ENCODE data around the gene GRM7. TPM values are rescaled to one million over a fixed set of nuclear protein-coding genes. Genes with fewer than 3 reads are reported as not detected.

The GRM7 gene
- total and polyA plus RNA-seq, 2 of the 4 experiments (the other 2 are of a cell fraction): not detected

- Histone ChIP-seq H3K4me3 (ENCODE audit: insufficient read depth, low read depth, low read length) (no peak overlapping the region), H3K4ac (ENCODE audit: low read depth, low read length) (no peak overlapping the region), H3K9ac (ENCODE audit: low read depth, low read length) (no peak overlapping the region), H2BK120ac (ENCODE audit: low read depth, low read length) (no peak overlapping the region), H3K9me3 (ENCODE audit: control insufficient read depth, insufficient read depth, low read length) (peaks cover 13% of the 10 kb centered on the region), H4K8ac (ENCODE audit: low read depth in 2 of 2, low read length in 2 of 2) (no peak overlapping the region), H2AK5ac (ENCODE audit: low read depth, low read length) (no peak overlapping the region), H3K27me3 (ENCODE audit: control insufficient read depth, insufficient read depth, low read length) (no peaks in the 10 kb centered on the region), H3K9me1 (ENCODE audit: insufficient read depth, low read length) (no peaks in the 10 kb centered on the region), H4K20me1 (ENCODE audit: insufficient read depth, low read length) (no peaks in the 10 kb centered on the region), H2BK15ac (ENCODE audit: low read depth, low read length) (no peak overlapping the region), H2BK20ac (ENCODE audit: low read depth, low read length) (no peak overlapping the region), H4K91ac (ENCODE audit: insufficient read depth, low read depth, low read length) (no peak overlapping the region), H3K27ac (ENCODE audit: insufficient read depth, low read length) (no peak overlapping the region), H4K5ac (ENCODE audit: low read depth, low read length) (no peak overlapping the region), H3K56ac (ENCODE audit: extremely low read depth, insufficient read depth, low read length) (no peak overlapping the region), H3K23ac (ENCODE audit: low read depth, low read length) (no peak overlapping the region), H3K4me1 (ENCODE audit: control insufficient read depth, insufficient read depth, low read length) (no peaks in the 10 kb centered on the region), H3K4me2 (ENCODE audit: low read depth, low read length) (no peak overlapping the region), H3K14ac (replicated peaks; ENCODE audit: low read depth, low read length) (no peak overlapping the region), H2BK5ac (ENCODE audit: low read depth, low read length, poor library complexity, severe bottlenecking) (no peak overlapping the region), H3K36me3 (ENCODE audit: control insufficient read depth, insufficient read depth, low read length) (no peaks in the 10 kb centered on the region), H3K18ac (ENCODE audit: low read depth, low read length) (no peak overlapping the region), H2AFZ (replicated peaks; ENCODE audit: low read length, poor library complexity) (no peak overlapping the region), H3K79me1 (ENCODE audit: low read depth in 1 of 2, low read length in 2 of 2) (no peaks in the 10 kb centered on the region), H2AK9ac (replicated peaks; ENCODE audit: low read depth, low read length, poor library complexity) (no peak overlapping the region)
- TF ChIP-seq RCOR1 (IDR thresholded peaks at IDR 0.05; ENCODE audit: insufficient replicate concordance, low read length) (no peak), NFE2L2 (IDR thresholded peaks at IDR 0.05; ENCODE audit: low read depth, low read length) (no peak), BHLHE40 (IDR thresholded peaks at IDR 0.05; ENCODE audit: low read depth, low read length) (no peak), USF2 (IDR thresholded peaks at IDR 0.05; ENCODE audit: low read depth, low read length) (no peak), RFX5 (IDR thresholded peaks at IDR 0.05; ENCODE audit: low read depth, low read length) (no peak), ELK1 (IDR thresholded peaks at IDR 0.05; ENCODE audit: borderline replicate concordance, low read depth, low read length) (no peak), CEBPB (IDR thresholded peaks at IDR 0.05; ENCODE audit: low read depth, low read length) (no peak), CHD1 (IDR thresholded peaks at IDR 0.05; ENCODE audit: low read depth, low read length) (no peak), FOS (IDR thresholded peaks at IDR 0.05; ENCODE audit: low read depth, low read length) (no peak), SMC3 (IDR thresholded peaks at IDR 0.05; ENCODE audit: low read depth, low read length) (no peak), MAFK (IDR thresholded peaks at IDR 0.05; ENCODE audit: low read depth, low read length) (no peak), POLR2A (IDR thresholded peaks at IDR 0.05; ENCODE audit: low read depth, low read length) (no peak), MXI1 (IDR thresholded peaks at IDR 0.05; ENCODE audit: borderline replicate concordance, low read depth, low read length) (no peak), MAZ (IDR thresholded peaks at IDR 0.05; ENCODE audit: borderline replicate concordance, low read depth, low read length) (no peak), RAD21 (IDR thresholded peaks at IDR 0.05; ENCODE audit: low read length) (no peak), CTCF (conservative IDR thresholded peaks at IDR 0.05; ENCODE audit: low read depth, low read length) (no peak)
- DNase-seq: no peak
- no CpG with 5 or more reads among the region's 4 CpGs for WGBS, 2 experiments (ENCODE audit: extremely low coverage in 2 of 2, insufficient read length in 1 of 2)
- BruUV-seq (replicated peaks): no TSS peak
- ChIA-PET POLR2A (ENCODE audit: unreplicated experiment) (no interaction called here), CTCF (no interaction called here)
- intact Hi-C loops (cut with micrococcal nuclease) (no loop called here), dilution Hi-C loops (cut with HindIII; ENCODE audit: low sequenced_read_pairs, unreplicated experiment) (no loop called here), in situ Hi-C loops (cut with MboI; ENCODE audit: low sequenced_read_pairs) (no loop called here)
- no peak for ATAC-seq (ENCODE audit: low read depth)
Measured at GRCh38 chr3:7588236-7588635, 727.3 kb downstream of the GRM7 start.

Data from IMR-90 (cell line).